Measurements from ENCODE around the gene TLE5. TPM values are rescaled to one million over a fixed set of nuclear protein-coding genes. Genes with fewer than 3 reads are reported as not detected.

Gene TLE5
- total and polyA plus RNA-seq, 2 experiments from 2014 or later, result 130 to 154 TPM

- Histone ChIP-seq H2AFZ (peak overlapping the region; percentile 35; the same call in 1 of the 2 replicates), H3K4me3 (peak overlapping the region; percentile 59), H4K20me1 (replicated peaks; ENCODE audit: insufficient read depth) (no peaks in the 10 kb centered on the region), H3K9me2 (ENCODE audit: insufficient read depth) (no peaks in the 10 kb centered on the region), H3F3A (replicated peaks; ENCODE audit: low read depth) (peaks cover 17% of the 10 kb centered on the region), H3K79me2 (replicated peaks; ENCODE audit: insufficient read depth) (no peaks in the 10 kb centered on the region), H3K36me3 (ENCODE audit: insufficient read depth) (no peaks in the 10 kb centered on the region), H3K27me3 (ENCODE audit: insufficient read depth) (peaks cover 61% of the 10 kb centered on the region), H3K4me2 (peak overlapping the region; percentile 82), H3K4me1 (ENCODE audit: insufficient read depth) (peaks cover 8% of the 10 kb centered on the region), H3K27ac (ENCODE audit: low read depth) (no peak overlapping the region)
- Mint-ChIP-seq H3K27ac (peak overlapping the region; percentile 96), H3K4me3 (peak overlapping the region; percentile 77), H3K9me3 (peaks cover 3% of the 10 kb centered on the region; the same call in 1 of the 3 replicates), H3K36me3 (ENCODE audit: low read depth) (no peaks in the 10 kb centered on the region; the same call in 1 of the 3 replicates), H3K27me3 (ENCODE audit: insufficient read depth, low read depth, poor library complexity) (peaks cover 57% of the 10 kb centered on the region), H3K4me1 (peaks cover 22% of the 10 kb centered on the region)
- ATAC-seq (peak; percentile 9), DNase-seq (ENCODE audit: low spot score) (peak; percentile 53)
- no peak for TF ChIP-seq ZNF462 (CRISPR knock-in tag; IDR thresholded peaks at IDR 0.05)
- 0 out of 2 replicates have a peak, but pooled peaks have one; percentile 6 for TF ChIP-seq POLR2AphosphoS5 (IDR thresholded peaks at IDR 0.05; ENCODE audit: low read depth)
These were observed 27.4 kb downstream of the TLE5 start for GRCh38 chr19:3034656-3035541.

- H3K27ac Mint-ChIP-seq, result no peak overlapping the region
- H3K27me3 Mint-ChIP-seq (ENCODE audit: insufficient read depth, low read depth, poor library complexity), result peaks cover 56% of the 10 kb centered on the region
- peak overlapping the region; percentile 77 for H3K4me3 Mint-ChIP-seq
- H2AFZ ChIP-seq, result no peak overlapping the region
- no peaks in the 10 kb centered on the region; the same call in 1 of the 3 replicates for H3K36me3 Mint-ChIP-seq (ENCODE audit: low read depth)
- peaks cover 17% of the 10 kb centered on the region for H3F3A ChIP-seq (replicated peaks; ENCODE audit: low read depth)
- H3K27me3 ChIP-seq (ENCODE audit: insufficient read depth), result peaks cover 67% of the 10 kb centered on the region
- ATAC-seq (no peak), DNase-seq (ENCODE audit: low spot score) (no peak)
- no peaks in the 10 kb centered on the region for H3K79me2 ChIP-seq (replicated peaks; ENCODE audit: insufficient read depth)
- no peaks in the 10 kb centered on the region for H4K20me1 ChIP-seq (replicated peaks; ENCODE audit: insufficient read depth)
- peak overlapping the region; percentile 59 for H3K4me3 ChIP-seq
- peaks cover 17% of the 10 kb centered on the region for H3K4me1 Mint-ChIP-seq
- H3K9me3 Mint-ChIP-seq, result peaks cover 3% of the 10 kb centered on the region; the same call in 1 of the 3 replicates
- H3K4me2 ChIP-seq, result peak overlapping the region; percentile 82
- H3K9me2 ChIP-seq (ENCODE audit: insufficient read depth), result no peaks in the 10 kb centered on the region
- peaks cover 8% of the 10 kb centered on the region for H3K4me1 ChIP-seq (ENCODE audit: insufficient read depth)
- H3K36me3 ChIP-seq (ENCODE audit: insufficient read depth), result no peaks in the 10 kb centered on the region
- H3K27ac ChIP-seq (ENCODE audit: low read depth), result no peak overlapping the region
- TF ChIP-seq NANOG (IDR thresholded peaks at IDR 0.05; ENCODE audit: borderline replicate concordance), result no peak
- TF ChIP-seq EZH2 (IDR thresholded peaks at IDR 0.05; ENCODE audit: low read depth, unreplicated experiment), result no peak
- no peak for TF ChIP-seq JUNB (IDR thresholded peaks at IDR 0.05; ENCODE audit: unreplicated experiment)
- TF ChIP-seq ETS1 (IDR thresholded peaks at IDR 0.05), result no peak
- no peak for TF ChIP-seq ZNF114 (CRISPR knock-in tag; IDR thresholded peaks at IDR 0.05)
- TF ChIP-seq ZNF331 (CRISPR knock-in tag; IDR thresholded peaks at IDR 0.05; ENCODE audit: low read depth), result no peak
- no peak for TF ChIP-seq CTCF (conservative IDR thresholded peaks at IDR 0.05; ENCODE audit: low read depth in 2 of 2)
- no peak for TF ChIP-seq STAT1 (IDR thresholded peaks at IDR 0.05; ENCODE audit: unreplicated experiment)
These were observed 28.0 kb downstream of the TLE5 start for GRCh38 chr19:3034406-3034655.

Measured in GM23338 (cell line).